ENCODE results near the gene HTR3C.
"Not testable (repeated sequence)": the region's sequence is repeated elsewhere in the genome, so short reads cannot be mapped to it uniquely, and the experiment has no call there.

Gene HTR3C

DNA sequence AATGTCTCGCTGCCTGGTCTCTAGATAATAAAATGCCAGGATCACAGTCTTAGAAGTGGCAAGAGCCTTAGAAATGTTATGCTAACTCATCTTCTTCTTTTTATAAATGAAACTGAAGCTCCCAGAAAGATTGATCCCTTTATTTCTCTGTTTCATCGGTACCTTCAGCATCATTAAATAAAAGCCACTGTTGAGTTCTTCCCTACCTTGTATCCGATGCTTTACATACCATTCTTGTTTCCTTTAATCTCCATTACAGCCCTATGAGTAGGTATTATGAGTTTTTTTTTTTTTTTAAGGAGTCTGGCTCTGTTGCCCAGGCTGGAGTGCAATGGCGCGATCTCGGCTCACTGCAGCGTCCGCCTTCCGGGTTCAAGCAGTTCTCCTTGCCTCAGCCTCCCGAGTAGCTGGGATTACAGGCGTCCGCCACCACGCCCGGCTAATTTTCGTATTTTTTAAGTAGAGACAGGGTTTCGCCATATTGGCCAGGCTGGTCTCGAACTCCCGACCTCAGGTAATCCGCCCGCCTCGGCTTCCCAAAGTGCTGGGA, 34.3 kb upstream of the HTR3C start:
- Histone ChIP-seq H3K9ac (ENCODE audit: low read depth, low read length, poor library complexity, severe bottlenecking) (peak overlapping the region; percentile 79), H3K4me2 (ENCODE audit: low read depth, low read length, poor library complexity, severe bottlenecking) (peak overlapping the region; percentile 95), H3K27me3 (ENCODE audit: insufficient read depth, low read length, poor library complexity, severe bottlenecking) (no peaks in the 10 kb centered on the region), H4K20me1 (ENCODE audit: insufficient read depth, low read length, poor library complexity, severe bottlenecking) (no peaks in the 10 kb centered on the region), H3K79me2 (ENCODE audit: insufficient read depth, low read length) (peaks cover 9% of the 10 kb centered on the region), H3K9me2 (replicated peaks; ENCODE audit: low read depth, low read length) (no peaks in the 10 kb centered on the region), H3K4me3 (ENCODE audit: low read length, poor library complexity, severe bottlenecking) (peak overlapping the region; percentile 99), H3K4me1 (ENCODE audit: insufficient read depth, low read length, poor library complexity, severe bottlenecking) (peaks cover 35% of the 10 kb centered on the region), H3K9me3 (ENCODE audit: insufficient read depth, low read depth, low read length) (no peaks in the 10 kb centered on the region), H2AFZ (ENCODE audit: low read length) (peak overlapping the region; percentile 100), H3K36me3 (ENCODE audit: insufficient read depth, low read length) (no peaks in the 10 kb centered on the region), H3F3A (ENCODE audit: low read depth) (no peaks in the 10 kb centered on the region)
- TF ChIP-seq, protein P1, sequence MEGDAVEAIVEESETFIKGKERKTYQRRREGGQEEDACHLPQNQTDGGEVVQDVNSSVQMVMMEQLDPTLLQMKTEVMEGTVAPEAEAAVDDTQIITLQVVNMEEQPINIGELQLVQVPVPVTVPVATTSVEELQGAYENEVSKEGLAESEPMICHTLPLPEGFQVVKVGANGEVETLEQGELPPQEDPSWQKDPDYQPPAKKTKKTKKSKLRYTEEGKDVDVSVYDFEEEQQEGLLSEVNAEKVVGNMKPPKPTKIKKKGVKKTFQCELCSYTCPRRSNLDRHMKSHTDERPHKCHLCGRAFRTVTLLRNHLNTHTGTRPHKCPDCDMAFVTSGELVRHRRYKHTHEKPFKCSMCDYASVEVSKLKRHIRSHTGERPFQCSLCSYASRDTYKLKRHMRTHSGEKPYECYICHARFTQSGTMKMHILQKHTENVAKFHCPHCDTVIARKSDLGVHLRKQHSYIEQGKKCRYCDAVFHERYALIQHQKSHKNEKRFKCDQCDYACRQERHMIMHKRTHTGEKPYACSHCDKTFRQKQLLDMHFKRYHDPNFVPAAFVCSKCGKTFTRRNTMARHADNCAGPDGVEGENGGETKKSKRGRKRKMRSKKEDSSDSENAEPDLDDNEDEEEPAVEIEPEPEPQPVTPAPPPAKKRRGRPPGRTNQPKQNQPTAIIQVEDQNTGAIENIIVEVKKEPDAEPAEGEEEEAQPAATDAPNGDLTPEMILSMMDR (conservative IDR thresholded peaks at IDR 0.05; ENCODE audit: low read length), result no peak
- TF ChIP-seq EZH2phosphoT487 (IDR thresholded peaks at IDR 0.05; ENCODE audit: borderline replicate concordance), result no peak

- Histone ChIP-seq H3K9me3 (ENCODE audit: insufficient read depth, low read depth, low read length) (no peaks in the 10 kb centered on the region), H3K9me2 (replicated peaks; ENCODE audit: low read depth, low read length) (no peaks in the 10 kb centered on the region), H3K4me1 (ENCODE audit: insufficient read depth, low read length, poor library complexity, severe bottlenecking) (peaks cover 5% of the 10 kb centered on the region), H3K79me2 (ENCODE audit: insufficient read depth, low read length) (no peaks in the 10 kb centered on the region), H3K4me2 (ENCODE audit: low read depth, low read length, poor library complexity, severe bottlenecking) (no peak overlapping the region), H3K27me3 (ENCODE audit: insufficient read depth, low read length, poor library complexity, severe bottlenecking) (no peaks in the 10 kb centered on the region), H2AFZ (ENCODE audit: low read length) (no peak overlapping the region), H3K36me3 (ENCODE audit: insufficient read depth, low read length) (no peaks in the 10 kb centered on the region), H3K9ac (ENCODE audit: low read depth, low read length, poor library complexity, severe bottlenecking) (no peak overlapping the region), H4K20me1 (ENCODE audit: insufficient read depth, low read length, poor library complexity, severe bottlenecking) (no peaks in the 10 kb centered on the region), H3K4me3 (ENCODE audit: low read length, poor library complexity, severe bottlenecking) (no peak overlapping the region), H3F3A (ENCODE audit: low read depth) (no peaks in the 10 kb centered on the region)
- no peak for TF ChIP-seq EZH2phosphoT487 (IDR thresholded peaks at IDR 0.05; ENCODE audit: borderline replicate concordance)
- TF ChIP-seq, protein P1 (conservative IDR thresholded peaks at IDR 0.05; ENCODE audit: low read length), result no peak
Measured at GRCh38 chr3:184022323-184022722, 30.5 kb upstream of the HTR3C start.

DNA sequence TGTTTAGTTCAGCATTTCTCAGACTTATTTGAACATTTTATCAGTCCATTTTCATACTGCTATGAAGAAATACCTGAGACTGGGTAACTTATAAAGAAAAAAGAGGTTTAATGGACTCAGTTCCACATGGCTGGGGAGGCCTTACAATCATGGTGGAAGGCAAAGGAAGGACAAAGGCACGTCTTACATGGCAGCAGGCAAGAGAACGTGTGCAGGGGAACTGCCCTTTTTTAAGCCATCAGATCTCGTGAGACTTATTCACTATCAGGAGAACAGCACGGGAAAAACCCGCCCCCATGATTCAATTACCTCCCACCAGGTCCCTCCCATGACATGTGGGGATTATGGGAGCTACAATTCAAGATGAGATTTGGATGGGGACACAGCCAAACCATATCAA, 27.6 kb upstream of the HTR3C start:
- not testable (repeated sequence) for H3F3A ChIP-seq (ENCODE audit: low read depth); H3K9me3 ChIP-seq (ENCODE audit: insufficient read depth, low read depth, low read length); H2AFZ ChIP-seq (ENCODE audit: low read length); H3K9ac ChIP-seq (ENCODE audit: low read depth, low read length, poor library complexity, severe bottlenecking); H3K27me3 ChIP-seq (ENCODE audit: insufficient read depth, low read length, poor library complexity, severe bottlenecking); H3K9me2 ChIP-seq (replicated peaks; ENCODE audit: low read depth, low read length); H4K20me1 ChIP-seq (ENCODE audit: insufficient read depth, low read length, poor library complexity, severe bottlenecking); H3K4me2 ChIP-seq (ENCODE audit: low read depth, low read length, poor library complexity, severe bottlenecking); H3K36me3 ChIP-seq (ENCODE audit: insufficient read depth, low read length); H3K4me3 ChIP-seq (ENCODE audit: low read length, poor library complexity, severe bottlenecking); H3K79me2 ChIP-seq (ENCODE audit: insufficient read depth, low read length); H3K4me1 ChIP-seq (ENCODE audit: insufficient read depth, low read length, poor library complexity, severe bottlenecking)

GRCh38 chr3:184028275-184028890, 24.5 kb upstream of the HTR3C start:
- not testable (repeated sequence) for H3K9me2 ChIP-seq (replicated peaks; ENCODE audit: low read depth, low read length); H3K4me2 ChIP-seq (ENCODE audit: low read depth, low read length, poor library complexity, severe bottlenecking); H2AFZ ChIP-seq (ENCODE audit: low read length); H3F3A ChIP-seq (ENCODE audit: low read depth); H3K27me3 ChIP-seq (ENCODE audit: insufficient read depth, low read length, poor library complexity, severe bottlenecking); H3K9me3 ChIP-seq (ENCODE audit: insufficient read depth, low read depth, low read length); H3K79me2 ChIP-seq (ENCODE audit: insufficient read depth, low read length); H3K4me1 ChIP-seq (ENCODE audit: insufficient read depth, low read length, poor library complexity, severe bottlenecking); H4K20me1 ChIP-seq (ENCODE audit: insufficient read depth, low read length, poor library complexity, severe bottlenecking); H3K4me3 ChIP-seq (ENCODE audit: low read length, poor library complexity, severe bottlenecking); H3K36me3 ChIP-seq (ENCODE audit: insufficient read depth, low read length); H3K9ac ChIP-seq (ENCODE audit: low read depth, low read length, poor library complexity, severe bottlenecking)
